ENCODE results near the gene FIP1L1. TPM values are rescaled to one million over a fixed set of nuclear protein-coding genes. Genes with fewer than 3 reads are reported as not detected.
A peak's percentile ranks its signal among the peaks of the same experiment; 100 is the strongest.

FIP1L1 gene
- total and polyA plus RNA-seq, 9 of the 15 experiments (the other 6 are each of a cell fraction or from before 2014, with no cell fraction given), result 34.6 to 137 (median 72.0) TPM

DNA sequence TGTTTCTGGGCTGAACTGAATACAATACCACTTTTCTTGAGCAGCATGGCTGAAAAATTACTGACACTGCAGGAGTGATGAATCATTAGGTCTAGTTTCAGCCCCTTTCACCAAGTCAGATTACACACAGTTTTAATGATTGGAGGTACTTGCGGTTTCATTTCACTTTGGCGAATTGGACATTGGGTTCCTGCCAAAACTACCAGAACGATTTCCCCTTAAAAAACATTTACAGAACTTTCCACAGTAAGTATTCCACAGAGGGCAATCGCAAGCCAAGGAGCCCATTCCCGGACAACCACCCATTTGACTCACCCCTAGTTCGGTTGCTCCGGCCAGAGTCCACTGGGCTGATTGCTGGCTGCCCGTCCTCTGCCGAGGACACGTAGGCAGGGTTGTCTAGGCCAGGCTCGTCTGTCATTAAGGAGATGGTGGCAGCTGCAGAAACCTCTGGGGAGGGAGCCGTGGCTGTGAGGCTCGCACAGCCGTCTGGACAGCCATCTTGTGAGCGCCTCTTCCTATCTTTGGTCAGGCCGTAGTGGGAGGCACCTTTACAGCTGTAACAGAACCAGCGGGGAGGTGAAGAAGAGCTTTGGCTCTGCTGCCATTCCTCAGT, 130.3 kb downstream of the FIP1L1 start (continued):
- TF ChIP-seq, protein P1, sequence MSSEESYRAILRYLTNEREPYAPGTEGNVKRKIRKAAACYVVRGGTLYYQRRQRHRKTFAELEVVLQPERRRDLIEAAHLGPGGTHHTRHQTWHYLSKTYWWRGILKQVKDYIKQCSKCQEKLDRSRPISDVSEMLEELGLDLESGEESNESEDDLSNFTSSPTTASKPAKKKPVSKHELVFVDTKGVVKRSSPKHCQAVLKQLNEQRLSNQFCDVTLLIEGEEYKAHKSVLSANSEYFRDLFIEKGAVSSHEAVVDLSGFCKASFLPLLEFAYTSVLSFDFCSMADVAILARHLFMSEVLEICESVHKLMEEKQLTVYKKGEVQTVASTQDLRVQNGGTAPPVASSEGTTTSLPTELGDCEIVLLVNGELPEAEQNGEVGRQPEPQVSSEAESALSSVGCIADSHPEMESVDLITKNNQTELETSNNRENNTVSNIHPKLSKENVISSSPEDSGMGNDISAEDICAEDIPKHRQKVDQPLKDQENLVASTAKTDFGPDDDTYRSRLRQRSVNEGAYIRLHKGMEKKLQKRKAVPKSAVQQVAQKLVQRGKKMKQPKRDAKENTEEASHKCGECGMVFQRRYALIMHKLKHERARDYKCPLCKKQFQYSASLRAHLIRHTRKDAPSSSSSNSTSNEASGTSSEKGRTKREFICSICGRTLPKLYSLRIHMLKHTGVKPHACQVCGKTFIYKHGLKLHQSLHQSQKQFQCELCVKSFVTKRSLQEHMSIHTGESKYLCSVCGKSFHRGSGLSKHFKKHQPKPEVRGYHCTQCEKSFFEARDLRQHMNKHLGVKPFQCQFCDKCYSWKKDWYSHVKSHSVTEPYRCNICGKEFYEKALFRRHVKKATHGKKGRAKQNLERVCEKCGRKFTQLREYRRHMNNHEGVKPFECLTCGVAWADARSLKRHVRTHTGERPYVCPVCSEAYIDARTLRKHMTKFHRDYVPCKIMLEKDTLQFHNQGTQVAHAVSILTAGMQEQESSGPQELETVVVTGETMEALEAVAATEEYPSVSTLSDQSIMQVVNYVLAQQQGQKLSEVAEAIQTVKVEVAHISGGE (CRISPR knock-in tag; IDR thresholded peaks at IDR 0.05), result peak in 1 of 3 experiments; percentile 40; a peak in 1 of 6 replicates
- TF ChIP-seq, protein P2, sequence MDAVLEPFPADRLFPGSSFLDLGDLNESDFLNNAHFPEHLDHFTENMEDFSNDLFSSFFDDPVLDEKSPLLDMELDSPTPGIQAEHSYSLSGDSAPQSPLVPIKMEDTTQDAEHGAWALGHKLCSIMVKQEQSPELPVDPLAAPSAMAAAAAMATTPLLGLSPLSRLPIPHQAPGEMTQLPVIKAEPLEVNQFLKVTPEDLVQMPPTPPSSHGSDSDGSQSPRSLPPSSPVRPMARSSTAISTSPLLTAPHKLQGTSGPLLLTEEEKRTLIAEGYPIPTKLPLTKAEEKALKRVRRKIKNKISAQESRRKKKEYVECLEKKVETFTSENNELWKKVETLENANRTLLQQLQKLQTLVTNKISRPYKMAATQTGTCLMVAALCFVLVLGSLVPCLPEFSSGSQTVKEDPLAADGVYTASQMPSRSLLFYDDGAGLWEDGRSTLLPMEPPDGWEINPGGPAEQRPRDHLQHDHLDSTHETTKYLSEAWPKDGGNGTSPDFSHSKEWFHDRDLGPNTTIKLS (IDR thresholded peaks at IDR 0.05; ENCODE audit: borderline replicate concordance, low read depth), result peak; percentile 55; the same call in 1 of the 2 replicates
- no peak for TF ChIP-seq FOXP1 (CRISPR knock-in tag; IDR thresholded peaks at IDR 0.05)
- peak; percentile 42 for TF ChIP-seq MEIS2 (IDR thresholded peaks at IDR 0.05; ENCODE audit: partially characterized antibody)
- TF ChIP-seq, protein P3, sequence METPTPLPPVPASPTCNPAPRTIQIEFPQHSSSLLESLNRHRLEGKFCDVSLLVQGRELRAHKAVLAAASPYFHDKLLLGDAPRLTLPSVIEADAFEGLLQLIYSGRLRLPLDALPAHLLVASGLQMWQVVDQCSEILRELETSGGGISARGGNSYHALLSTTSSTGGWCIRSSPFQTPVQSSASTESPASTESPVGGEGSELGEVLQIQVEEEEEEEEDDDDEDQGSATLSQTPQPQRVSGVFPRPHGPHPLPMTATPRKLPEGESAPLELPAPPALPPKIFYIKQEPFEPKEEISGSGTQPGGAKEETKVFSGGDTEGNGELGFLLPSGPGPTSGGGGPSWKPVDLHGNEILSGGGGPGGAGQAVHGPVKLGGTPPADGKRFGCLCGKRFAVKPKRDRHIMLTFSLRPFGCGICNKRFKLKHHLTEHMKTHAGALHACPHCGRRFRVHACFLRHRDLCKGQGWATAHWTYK (CRISPR knock-in tag; IDR thresholded peaks at IDR 0.05), result peak; percentile 79; the same call in 1 of the 2 replicates
- TF ChIP-seq ZNF239 (CRISPR knock-in tag; IDR thresholded peaks at IDR 0.05), result peak; percentile 36; the same call in 1 of the 2 replicates
- TF ChIP-seq TAF9B (IDR thresholded peaks at IDR 0.05; ENCODE audit: partially characterized antibody), result no peak
- TF ChIP-seq PHF20 (IDR thresholded peaks at IDR 0.05; ENCODE audit: partially characterized antibody), result no peak
- 0 out of 2 replicates have a peak, but pooled peaks have one; percentile 33 for TF ChIP-seq L3MBTL2 (IDR thresholded peaks at IDR 0.05)
- TF ChIP-seq ZBTB8A (IDR thresholded peaks at IDR 0.05; ENCODE audit: partially characterized antibody), result no peak

Measured in K562 (cell line).